Measurements from ENCODE around the gene STAT4.
"Not testable (repeated sequence)": the region's sequence is repeated elsewhere in the genome, so short reads cannot be mapped to it uniquely, and the experiment has no call there.

STAT4 gene

DNA sequence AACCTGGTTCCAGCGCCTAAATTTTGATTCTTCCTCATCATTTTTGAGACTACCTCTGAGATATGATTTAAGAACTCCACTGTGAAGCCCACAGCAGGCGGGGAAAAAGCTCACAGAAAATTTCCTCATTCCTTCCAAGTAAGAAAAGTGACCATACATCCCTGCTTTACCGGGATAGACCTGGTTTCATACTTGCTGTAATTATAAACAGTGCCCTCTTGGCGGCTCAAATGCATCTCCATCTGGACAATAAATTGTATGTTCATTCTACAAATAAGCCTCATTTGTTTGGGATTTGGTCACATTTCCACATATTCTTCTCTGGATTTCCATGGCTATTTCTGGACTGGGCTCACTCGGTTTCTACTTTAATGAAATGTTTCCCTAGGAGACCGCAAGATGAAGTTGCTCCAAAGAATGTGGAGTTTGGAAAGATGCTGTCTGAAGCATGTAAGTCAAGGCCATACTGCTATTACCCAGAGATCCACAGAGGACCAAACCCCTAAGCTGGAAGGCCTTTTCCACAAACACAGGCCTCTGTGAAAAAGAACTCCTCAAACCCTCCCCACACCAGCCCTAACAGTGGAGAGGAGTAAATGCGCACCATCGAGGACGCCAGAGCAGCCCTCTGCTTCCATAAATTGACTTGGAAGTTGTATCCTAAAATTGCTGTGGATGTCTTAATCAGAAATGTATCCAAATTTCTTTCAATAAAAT is 150.7 kb downstream of the STAT4 start:
- DNase-seq, result no peak

DNA sequence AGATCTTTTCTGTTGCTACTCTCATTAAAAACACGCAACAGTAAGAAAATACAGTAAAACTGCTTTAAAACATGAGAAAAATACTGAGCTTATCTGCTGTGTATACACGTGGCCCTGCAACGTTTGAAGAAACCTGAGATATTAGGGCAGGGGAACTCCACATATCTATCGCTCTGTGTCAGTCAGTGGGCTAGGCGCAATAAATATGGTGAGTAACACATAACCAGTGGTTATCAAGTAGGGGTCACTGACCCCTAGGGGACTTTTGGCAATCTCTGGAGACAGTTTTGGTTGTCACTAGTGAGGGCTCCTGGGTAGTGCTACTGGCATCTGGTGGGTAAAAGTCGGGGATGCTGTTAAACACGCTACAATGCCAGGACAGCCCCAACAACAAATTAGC is 151.7 kb downstream of the STAT4 start:
- DNase-seq, result no peak

DNA sequence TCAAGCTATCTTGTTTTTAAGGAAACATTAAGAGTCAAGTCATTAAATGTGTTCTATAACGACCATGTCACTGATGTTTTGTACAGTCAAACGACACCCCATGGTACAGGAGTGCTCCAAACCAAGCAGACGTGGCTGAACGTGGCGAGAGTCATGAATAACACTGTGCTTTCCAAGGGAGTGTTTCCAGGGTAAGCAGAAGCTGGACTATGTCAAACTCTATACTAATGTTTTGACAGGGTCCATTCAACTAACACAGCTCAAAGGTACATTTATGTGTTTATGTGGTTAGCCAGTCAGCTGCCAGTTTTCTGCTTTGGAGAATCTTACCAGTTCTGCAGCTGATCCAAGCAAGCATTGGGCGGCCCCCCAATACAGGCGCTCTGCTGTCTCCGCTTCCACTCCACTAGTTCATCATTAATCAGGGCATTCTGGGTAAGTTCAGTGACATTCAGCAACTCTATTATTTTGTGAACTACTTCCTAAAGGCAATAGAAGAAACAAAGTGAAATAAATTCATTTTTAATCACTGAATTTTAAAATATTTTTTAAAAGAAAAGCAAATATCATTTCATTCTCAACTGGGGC is 153.2 kb downstream of the STAT4 start:
- DNase-seq, result no peak

DNA sequence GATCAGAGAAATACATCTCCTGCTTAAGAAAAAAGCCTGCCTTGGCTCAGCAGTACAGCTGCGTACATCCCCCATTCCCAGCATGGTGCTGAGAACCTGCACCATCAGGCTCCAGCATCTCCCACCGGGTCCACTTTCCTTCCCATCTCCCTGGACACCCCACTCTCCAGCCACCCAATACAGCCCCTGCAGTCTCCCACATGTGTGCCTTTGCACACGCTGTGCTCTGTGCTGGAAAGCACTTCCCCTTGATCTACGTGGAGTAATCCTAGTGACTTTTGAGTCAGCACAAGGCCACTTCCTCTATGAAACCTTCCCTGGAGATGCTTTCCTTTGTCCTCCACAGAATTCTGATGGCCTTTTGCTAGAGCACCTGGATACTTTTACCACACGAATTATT is 153.8 kb downstream of the STAT4 start:
- peak in 1 of 58 donors; percentile 7 for DNase-seq

DNA sequence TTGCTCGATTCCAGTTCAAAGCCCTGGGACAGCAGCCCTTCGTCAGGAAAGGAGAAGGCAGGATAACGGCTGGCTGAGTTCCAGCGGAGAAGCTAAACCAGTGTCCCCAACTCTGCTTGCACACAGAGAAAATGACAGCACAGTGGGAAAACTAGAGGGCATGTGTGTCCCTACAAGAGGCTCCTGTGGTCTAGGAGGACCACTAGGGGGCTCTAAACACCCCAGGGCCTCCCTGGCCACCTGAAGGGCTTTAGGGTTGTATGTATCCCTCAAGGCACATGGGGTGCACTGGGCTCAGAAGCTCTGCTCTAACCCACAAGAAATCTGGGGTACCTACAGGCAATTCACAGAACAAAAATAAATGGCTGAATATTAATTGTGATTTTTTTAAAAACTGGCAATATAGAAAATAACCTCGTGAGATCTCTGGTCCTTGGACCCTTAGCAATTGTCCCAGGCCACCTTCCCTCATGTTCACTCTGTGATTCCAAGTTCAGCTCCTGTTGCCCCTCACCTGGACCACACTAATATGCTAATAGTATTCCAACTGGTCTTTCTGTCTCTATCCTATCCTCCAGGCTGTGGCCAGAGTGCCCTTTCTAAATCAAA is 154.4 kb downstream of the STAT4 start:
- DNase-seq, result no peak

DNA sequence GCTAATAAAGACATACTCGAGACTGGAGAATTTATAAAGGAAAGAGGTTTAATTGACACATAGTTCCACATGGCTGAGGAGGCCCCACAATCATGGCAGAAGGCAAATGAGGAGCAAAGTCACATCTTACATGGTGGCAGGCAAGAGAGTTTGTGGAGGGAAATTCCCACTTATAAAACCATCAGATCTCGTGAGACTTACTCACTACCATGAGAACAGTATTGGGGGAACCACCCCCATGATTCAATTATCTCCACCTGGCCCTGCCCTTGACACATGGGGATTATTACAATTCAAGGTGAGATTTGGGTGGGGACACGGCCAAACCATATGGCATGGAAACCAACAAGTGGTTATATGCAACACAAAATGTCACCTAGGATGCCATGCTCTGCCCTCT is 155.5 kb downstream of the STAT4 start:
- DNase-seq, result not testable (repeated sequence)

DNA sequence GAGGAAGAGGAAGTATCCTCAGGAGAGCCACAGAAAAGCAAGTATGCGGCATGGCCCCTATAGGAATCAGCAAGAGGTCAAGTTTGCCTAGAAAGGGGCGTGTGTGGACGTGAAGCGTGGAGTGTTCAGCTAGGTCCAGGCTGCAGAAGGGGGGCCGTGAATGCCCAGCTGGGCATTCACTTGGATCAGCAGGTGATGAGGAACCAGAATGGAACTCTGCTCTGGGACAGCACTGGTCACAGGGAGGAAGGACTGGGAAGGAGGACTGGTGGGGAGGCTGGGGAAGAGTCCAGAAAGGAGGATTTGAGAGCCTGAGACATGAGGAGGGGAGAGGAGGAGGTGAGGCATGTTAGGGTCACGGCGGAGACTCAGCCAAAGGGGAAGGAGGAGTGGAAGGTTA is 156.6 kb downstream of the STAT4 start:
- no peak for DNase-seq

DNA sequence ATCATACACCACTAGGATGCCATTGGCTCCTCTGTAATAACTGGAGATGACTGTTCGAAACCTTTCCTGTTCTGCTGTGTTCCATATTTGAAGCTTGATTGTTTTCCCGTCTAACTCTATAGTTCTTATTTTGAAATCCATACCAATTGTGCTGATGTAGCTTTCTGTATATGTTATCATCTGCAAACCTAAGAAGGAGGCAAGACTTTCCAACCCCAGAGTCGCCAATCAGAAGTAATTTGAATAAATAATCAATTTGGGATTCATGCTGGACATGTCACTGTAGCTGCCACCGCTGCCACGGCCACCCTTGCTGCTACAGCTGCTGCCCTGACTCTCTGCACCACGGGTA is 157.5 kb downstream of the STAT4 start:
- no peak for DNase-seq

DNA sequence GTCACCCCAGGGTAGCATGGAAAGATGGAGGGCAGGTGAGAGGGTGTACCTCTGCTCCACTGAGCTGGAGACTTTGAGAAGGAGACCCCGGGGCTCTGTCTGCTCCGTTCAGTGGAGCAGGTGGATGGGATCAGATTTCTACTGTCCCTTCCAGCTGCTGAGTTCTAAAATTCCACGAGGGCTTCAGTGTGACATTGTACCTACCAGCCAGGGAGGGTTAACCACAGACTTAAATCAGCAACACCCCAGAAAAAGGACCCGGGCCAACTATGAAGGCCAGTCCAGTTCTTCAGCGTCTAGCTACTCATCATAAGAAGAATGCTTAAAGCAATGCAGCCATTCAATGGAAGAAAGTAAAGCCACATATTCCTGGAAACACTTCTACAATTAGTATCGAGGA is 160.7 kb downstream of the STAT4 start:
- DNase-seq, result no peak

DNA sequence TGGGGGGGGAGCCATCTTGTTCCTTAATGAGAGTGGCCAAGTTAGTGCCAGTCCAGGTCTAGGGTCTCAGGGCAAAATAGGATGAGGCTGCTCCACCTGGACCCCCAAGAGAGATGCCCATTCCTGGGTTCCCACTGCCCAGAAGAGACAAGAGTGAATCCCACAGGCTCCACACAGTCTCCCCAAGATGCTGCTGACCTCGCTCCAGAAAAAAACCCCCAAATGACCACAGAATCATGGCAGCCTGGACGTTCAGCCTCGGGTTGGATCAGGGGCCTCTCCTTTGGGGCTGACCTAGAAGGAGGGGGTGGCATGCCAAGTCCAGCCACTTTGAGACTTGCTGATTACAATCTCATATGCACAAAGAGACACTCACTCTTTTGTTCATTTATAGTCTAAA is 161.9 kb downstream of the STAT4 start:
- no peak for DNase-seq

DNA sequence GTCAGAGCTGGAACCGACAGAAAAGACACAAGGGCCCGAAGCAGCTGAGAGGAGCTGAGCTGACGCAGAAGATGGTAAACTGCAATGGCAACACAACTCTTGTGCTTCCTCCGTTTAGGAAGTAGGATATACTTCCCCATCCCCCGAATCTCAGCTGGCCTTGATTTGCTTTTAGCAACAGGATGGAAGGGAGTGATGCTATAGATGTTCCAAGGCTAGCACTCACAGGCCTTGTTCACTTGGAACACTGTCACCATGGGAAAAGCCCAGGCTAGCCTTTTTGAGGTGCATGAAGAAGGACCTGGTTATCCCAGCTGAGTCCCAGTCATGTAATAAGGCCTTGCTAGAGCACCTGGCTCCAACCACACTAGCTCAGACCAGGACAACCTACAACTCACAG is 162.9 kb downstream of the STAT4 start:
- no peak for DNase-seq

DNA sequence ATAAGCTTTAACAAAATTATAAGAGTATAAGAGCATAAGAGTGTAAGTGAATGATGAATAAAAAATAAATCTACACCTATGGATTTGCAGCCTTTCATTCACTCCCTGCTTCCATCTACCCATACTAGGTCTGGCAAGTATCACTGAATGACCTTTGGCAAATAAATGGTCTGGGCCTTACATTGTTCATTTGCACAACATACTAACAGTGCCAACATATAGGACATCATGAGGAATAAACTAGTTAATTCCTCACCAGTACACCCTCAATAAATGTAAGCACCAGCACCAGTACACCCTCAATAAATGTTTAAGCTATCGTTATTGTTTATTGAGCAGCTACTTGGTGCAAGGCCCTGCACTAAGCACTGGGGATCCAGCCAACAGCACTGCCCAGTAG is 163.7 kb downstream of the STAT4 start:
- DNase-seq, result no peak

DNA sequence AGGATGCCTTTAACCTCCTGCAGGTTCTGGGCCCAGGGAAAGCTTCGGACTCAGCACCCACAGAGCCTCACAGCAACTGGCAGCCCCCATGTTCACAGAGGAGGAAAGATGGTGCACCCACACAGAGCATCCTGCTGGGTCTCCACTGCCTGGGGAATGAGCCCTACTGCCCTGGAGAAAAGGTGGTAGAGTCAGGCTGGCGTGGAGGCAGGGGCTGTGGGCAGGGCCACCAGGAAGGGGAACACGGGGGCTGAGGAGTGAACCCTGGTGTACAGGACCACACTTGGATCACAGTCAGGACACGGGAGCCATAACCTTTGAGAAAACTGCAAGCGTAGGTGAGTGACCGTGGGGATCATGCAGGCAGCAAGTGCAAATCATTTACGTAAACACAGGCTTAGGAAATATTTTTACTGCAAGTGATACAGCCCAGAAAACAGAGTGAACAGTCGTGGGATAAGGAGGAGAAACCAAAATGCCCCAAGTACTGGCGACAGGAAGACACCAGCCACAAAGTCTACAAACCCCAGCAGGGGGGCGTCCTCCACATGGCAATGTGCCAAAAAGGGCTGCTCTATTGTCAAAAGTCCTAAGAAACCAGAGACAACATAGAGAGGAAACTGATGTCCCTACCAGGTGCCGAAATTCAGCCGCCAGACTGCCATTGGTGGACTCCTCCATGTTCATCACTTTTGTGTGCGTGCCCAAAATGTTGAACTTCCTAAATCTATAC is 164.4 kb downstream of the STAT4 start:
- no peak for DNase-seq

DNA sequence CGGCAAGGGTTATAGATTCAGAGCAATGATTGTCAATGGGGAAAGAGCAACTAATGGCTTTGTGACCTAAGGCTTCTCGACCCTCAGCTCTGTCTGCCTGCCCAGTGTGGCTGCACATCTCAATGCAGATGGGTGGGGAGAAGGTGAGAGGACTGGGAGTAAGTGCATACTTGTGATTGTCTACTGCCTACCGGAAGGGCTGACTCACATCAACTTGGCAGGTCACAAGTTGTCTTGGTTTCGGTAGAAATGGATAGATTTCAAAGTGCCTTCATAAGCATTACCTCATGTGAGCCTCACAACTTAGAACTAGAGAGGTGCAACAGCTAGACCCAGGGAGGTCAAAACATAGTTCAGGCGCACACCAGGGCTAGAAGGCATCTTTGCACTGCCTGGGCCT is 166.2 kb downstream of the STAT4 start:
- DNase-seq, result no peak

DNA sequence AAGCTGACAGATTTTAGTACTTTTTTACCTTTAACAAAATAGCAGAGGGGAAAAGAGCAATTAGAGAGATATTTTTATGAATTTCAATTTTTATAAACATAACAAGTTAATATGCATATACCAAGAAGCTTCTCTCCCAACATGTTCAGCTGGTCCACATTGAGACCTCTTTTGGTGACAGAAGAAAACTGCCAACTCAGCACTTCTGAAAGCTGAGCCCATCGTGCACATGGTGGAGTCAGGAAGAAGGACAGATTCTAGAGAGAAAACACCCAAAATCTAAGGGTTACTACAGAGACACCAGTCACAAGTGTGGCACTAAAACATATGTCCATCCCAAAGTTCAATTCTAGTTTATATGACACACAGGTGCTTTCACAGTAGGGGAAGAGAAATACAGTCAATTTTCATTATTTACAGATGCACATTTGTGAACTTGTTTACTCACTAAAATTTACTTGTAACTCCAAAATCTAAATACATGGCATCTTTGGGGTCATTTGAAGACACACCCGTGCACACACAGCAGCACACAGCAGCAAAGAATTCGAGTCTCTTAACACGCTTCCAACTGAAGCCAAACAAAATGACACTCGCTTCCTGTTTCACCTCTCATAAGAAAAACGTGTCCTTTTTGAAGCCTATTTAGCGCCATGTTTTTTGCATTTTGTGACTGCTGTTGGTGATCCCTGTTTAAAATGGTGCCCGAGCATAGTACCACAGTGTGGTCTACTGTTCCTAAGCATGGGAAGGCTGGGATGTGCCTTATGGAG is 168.3 kb downstream of the STAT4 start:
- DNase-seq, result no peak

DNA sequence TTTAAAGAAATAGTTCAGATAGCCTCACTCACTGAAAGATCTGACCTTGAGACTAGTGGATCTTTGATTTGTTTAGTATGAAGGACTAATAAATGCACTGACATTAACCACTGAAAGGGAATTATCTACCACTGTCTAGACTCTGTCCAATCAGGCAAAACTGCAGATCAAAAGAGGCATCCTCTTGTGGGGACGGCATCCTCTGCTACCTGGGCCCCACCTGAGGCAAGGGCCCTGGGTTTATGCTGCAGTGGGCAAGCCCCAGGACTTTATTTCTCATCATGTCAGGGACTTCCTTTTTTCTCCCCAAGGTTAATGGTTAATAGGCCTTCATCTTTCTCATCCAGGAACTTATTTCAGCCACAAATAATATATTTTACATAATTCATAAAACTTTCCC is 169.1 kb downstream of the STAT4 start:
- no peak for DNase-seq

DNA sequence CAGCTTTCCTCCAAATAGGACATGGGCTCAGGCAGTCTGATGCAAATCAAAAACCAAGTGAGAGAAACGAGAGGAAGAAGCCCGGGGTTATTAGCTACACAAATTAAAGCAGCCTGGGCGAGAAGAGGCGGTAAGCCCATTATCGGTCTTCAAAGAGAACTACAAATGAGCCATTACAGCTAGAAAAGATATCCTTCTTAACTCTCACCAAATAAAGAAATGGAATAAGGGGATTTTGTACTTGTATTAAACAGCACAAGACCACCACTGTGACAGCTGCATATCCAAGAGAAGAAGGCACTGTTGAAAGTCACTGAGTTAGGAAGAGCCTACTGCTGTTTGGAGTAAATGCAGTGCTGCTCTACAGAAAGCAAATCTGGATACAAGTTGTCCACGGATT is 169.5 kb downstream of the STAT4 start:
- no peak for DNase-seq

DNA sequence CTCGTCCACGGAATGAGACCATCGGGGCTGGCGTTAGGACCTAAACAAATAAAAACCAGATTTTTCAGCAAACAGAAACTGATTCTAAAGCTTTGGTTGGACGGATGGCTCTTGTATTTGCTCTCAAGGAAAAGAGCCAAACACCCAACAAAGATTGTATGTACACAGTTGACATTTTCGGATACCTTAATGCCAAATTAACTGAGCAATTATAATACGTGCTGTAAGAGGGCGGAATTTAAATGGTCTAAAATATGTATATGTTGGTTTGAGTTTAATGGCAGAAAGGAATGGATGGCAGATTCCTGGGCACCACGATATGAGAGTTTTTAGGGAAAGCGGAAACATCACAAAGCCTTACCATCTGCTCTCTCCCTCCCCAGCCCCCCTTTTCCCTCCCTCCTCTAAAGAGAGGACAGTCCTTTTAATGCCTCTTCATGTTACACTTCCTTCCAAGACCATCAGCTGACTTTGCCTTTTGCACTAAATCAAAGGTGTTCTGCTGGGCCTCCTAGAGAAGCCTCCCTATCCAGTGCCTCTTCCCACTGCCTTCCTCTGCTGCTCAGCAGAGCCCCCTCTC is 170.1 kb downstream of the STAT4 start:
- DNase-seq, result no peak

DNA sequence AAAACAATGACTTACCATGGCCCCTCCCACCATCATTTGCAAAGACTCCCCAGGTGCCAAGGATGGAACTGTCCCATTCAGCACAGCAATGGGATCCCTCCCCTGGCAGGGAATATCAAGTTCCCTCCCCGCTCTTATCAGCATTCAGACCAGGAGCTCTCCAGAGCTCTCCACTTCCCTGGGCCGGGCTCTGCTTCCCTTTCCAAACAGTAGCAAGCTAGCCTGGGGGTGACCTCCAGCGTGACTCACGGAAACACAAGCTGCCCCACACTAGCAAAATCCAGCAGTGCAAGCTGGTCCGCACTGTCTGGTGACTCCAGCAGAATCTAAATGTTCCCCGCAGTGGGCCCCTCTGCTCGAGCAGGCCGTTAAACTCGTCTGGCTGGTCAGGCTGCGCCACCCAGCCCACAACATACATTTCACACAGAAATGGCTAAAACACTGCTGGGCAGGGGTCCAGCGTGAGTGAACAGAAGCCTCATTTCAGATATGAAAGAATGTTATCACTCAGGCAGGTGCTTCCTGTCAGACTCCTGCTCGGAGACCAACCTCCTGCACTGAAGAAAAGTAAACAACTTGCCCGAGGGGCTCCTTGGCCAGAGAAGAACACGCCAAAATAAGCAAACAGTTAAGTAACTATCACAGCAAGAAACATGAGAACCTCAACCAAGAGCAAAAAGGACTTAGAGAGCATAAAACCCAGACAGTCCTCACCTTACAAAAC is 170.7 kb downstream of the STAT4 start:
- DNase-seq, result no peak
